Mucosa of descending colon (tissue), 3 donors: ENCODE data around the gene FRAS1. TPM values are rescaled to one million over a fixed set of nuclear protein-coding genes. Genes with fewer than 3 reads are reported as not detected.
"Not testable (repeated sequence)": the region's sequence is repeated elsewhere in the genome, so short reads cannot be mapped to it uniquely, and the experiment has no call there.

Source experiments
- ATAC-seq: fragments of 200-7000 bp; cut with Tn5 transposase; one replicate; pipeline ENCODE4 v1.9.1; 2020; ENCODE audit warnings: mild to moderate bottlenecking, moderate library complexity
- DNase-seq, 3 donors: peaks; one replicate each; pipeline ENCODE4 v3.0.0-alpha.2; 2020
- H3K36me3 ChIP-seq: fragments of 200-600 bp; one replicate; pipeline ENCODE4 v1.8.0; 2021; ENCODE audit warnings: low read depth, mild to moderate bottlenecking
- H3K4me1 ChIP-seq: fragments of 200-600 bp; one replicate; pipeline ENCODE4 v1.8.0; 2021; ENCODE audit warnings: low read depth, mild to moderate bottlenecking
- H3K4me3 ChIP-seq: fragments of 200-600 bp; one replicate; pipeline ENCODE4 v1.8.0; 2021; ENCODE audit warnings: mild to moderate bottlenecking
- H3K9me3 ChIP-seq: fragments of 200-600 bp; one replicate; pipeline ENCODE4 v1.8.0; 2021; ENCODE audit warnings: mild to moderate bottlenecking
- CTCF ChIP-seq: fragments of 200-600 bp; IDR thresholded peaks from one replicate; pipeline ENCODE4 v1.8.0; 2022; ENCODE audit warnings: antibody characterized with exemption, mild to moderate bottlenecking
- intact Hi-C, 2 donors: fragments of 100-400 bp; cut with DNase I in 1 of 2; cut with micrococcal nuclease in 1 of 2; formaldehyde crosslinking; loops; one replicate each; pipeline versions ENCODE4 v1.11.0 to v1.11.1; 2022; cut with DNase I, micrococcal nuclease
- long read RNA-seq, 2 donors: library from polyadenylated mRNA; unstranded; transcript quantifications; one replicate each; pipeline ENCODE4 v2.0.0, GENCODE V29; 2019 to 2021
- total RNA-seq, 3 donors: library from RNA; stranded (reverse); fragmentation: NEBNext Ultra II Directional in 2 of 3; extraction: Animal tissue kit (Norgen Biotek cat#: 25700) in 2 of 3; gene quantifications; one replicate each; pipeline versions ENCODE4 v1.2.1 to v1.2.4, GENCODE V29; 2021 to 2023
- donor health status: DM: no; HTN: no; CAD: no; lungs with moderate emphysema.
- donor health status: DM: no; HTN: no; CAD: no.
- donor health status: DM: no; HTN: yes; CAD: no.

FRAS1 gene
- 1 to 10 TPM; 1.2 to 9.3 (median 2.2) TPM for total RNA-seq
- long read RNA-seq, donor 1, partial matches to known transcripts: 1 of 2 reads
- long read RNA-seq, donor 1, other reads (novel, unspliced or antisense): 1 of 2 reads
- long read RNA-seq, donor 2: 0 reads

- peak; percentile 44 for ATAC-seq
- peak; percentile 23 to 58 (median 53) for DNase-seq
- no peak for TF ChIP-seq CTCF
- Histone ChIP-seq H3K9me3 (no peaks in the 10 kb centered on the region), H3K36me3 (no peaks in the 10 kb centered on the region), H3K4me1 (peaks cover 22% of the 10 kb centered on the region), H3K4me3 (no peak within 1 kb of the TSS)
- intact Hi-C loops: loop anchor here in 1 of 2 donors (5.0 kb wide), 1 partner anchor 455 kb away; no protein-coding TSS in a partner anchor
These were observed at the start of gene FRAS1 for GRCh38 chr4:78057135-78057599. FRAS1 (plus strand) TSS chr4:78057323; CDS start chr4:78058010, 687 bp downstream.

GRCh38 chr4:78011003-78011402 lies 46.1 kb upstream of the FRAS1 start:
- H3K4me3 ChIP-seq, H3K36me3 ChIP-seq, H3K4me1 ChIP-seq, DNase-seq, ATAC-seq, intact Hi-C loops: not testable (repeated sequence)
- H3K9me3 ChIP-seq: peaks cover 16% of the 10 kb centered on the region

- Histone ChIP-seq H3K36me3 (no peaks in the 10 kb centered on the region), H3K4me1 (no peaks in the 10 kb centered on the region), H3K9me3 (peaks cover 16% of the 10 kb centered on the region), H3K4me3 (no peak overlapping the region)
- no peak for DNase-seq
- no peak for TF ChIP-seq CTCF
- no peak for ATAC-seq
- intact Hi-C loops: no loop called here
These were observed 41.9 kb upstream of the FRAS1 start for GRCh38 chr4:78014889-78015886.

GRCh38 chr4:78018271-78019049 lies 38.7 kb upstream of the FRAS1 start:
- no peak for DNase-seq
- H3K4me1 ChIP-seq: no peaks in the 10 kb centered on the region
- no peak overlapping the region for H3K4me3 ChIP-seq
- H3K9me3 ChIP-seq: no peaks in the 10 kb centered on the region
- no peak for TF ChIP-seq CTCF
- no peaks in the 10 kb centered on the region for H3K36me3 ChIP-seq
- intact Hi-C loops: no loop called here
- ATAC-seq: no peak

- Histone ChIP-seq H3K36me3 (no peaks in the 10 kb centered on the region), H3K4me1 (no peaks in the 10 kb centered on the region), H3K9me3 (no peaks in the 10 kb centered on the region), H3K4me3 (no peak overlapping the region)
- DNase-seq: no peak
- TF ChIP-seq CTCF: no peak
- intact Hi-C loops: no loop called here
- ATAC-seq: no peak
These were observed 37.7 kb upstream of the FRAS1 start for GRCh38 chr4:78019414-78019813.
